HG02943 (cell line): ENCODE data around the gene CPPED1.

Experiments
- ATAC-seq: cut with Tn5 transposase; IDR thresholded peaks from one replicate; pipeline ENCODE4 v1.9.1; 2021; ENCODE audit warnings: mild to moderate bottlenecking, low read depth, moderate library complexity; ENCODE audit not compliant: unreplicated experiment

Gene CPPED1

DNA sequence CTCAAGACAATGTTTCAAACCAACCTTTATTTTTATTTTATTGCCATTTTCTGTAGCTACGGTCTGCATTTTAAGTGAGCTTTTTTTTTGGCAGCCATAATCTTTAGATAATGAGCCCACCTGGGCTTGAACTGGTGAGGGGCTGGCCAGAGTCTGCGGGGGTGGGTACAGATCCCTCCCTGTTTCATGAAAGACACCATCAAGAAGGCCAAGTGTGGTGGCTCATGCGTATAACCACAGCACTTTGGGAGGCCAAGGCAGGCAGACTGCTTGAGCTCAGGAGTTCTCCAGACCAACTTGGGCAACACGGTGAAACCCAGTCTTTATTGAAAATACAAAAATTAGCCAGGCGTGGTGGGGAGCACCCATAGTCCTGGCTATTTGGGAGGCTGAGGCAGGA, 113.7 kb downstream of the CPPED1 start:
- no peak for ATAC-seq

DNA sequence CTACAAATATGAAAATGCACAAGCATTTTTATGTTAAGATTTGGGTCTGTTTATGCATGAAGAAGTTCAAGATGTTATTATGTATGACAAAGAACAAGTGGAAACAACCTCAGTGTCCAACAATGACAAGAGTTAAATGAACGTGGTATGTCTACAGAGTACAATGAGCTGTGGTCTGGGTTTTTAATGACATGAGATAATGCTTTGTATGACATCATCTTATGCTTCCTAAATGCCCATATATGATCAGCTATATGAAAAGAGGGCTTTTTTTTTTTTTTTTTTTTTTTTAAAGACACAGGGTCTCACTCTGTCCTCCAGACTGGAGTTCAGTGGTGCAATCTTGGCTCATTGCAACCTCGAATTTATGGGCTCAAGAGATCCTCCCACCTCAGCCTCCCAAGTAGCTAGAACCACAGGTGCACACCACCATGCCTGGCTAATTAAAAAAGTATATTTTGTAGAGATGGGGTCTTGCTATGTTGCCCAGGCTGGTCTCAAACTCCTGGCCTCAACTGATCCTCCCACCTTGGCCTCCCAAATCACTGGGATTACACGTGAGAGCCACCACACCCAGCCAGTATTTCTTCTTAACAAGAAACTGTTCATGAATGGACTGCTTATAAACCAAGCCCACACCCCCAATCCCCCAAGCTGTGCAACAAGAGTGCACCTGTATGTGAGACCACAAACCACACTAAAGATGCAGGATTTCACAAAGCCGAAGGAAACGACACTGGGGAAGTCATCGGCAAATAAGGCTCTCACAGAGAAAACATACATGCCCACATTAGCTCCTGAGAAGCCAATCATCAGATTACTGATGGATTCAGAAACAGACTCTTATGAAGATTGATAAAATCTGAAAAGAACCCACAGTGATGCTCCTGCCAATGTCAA, 114.5 kb downstream of the CPPED1 start:
- ATAC-seq = no peak

DNA sequence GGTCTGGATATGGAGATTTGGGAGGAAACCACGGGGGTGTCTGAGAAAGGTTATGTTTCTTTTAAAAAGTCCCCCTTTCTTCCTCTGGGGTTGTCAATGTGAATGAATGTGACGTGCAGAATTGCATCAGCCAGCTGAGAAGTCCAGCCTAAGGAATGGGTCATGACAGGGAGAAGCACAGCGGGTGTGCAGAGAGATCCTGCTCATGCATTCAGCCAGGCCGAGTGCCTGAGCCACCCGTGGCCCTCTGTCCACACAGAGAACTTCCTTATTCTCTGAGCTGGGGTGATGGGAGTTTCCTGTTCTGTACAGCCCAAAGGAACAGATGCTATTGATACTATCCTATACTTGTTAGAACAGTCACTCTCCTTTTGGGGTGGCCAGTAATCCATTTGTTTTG, 117.9 kb downstream of the CPPED1 start:
- no peak for ATAC-seq

DNA sequence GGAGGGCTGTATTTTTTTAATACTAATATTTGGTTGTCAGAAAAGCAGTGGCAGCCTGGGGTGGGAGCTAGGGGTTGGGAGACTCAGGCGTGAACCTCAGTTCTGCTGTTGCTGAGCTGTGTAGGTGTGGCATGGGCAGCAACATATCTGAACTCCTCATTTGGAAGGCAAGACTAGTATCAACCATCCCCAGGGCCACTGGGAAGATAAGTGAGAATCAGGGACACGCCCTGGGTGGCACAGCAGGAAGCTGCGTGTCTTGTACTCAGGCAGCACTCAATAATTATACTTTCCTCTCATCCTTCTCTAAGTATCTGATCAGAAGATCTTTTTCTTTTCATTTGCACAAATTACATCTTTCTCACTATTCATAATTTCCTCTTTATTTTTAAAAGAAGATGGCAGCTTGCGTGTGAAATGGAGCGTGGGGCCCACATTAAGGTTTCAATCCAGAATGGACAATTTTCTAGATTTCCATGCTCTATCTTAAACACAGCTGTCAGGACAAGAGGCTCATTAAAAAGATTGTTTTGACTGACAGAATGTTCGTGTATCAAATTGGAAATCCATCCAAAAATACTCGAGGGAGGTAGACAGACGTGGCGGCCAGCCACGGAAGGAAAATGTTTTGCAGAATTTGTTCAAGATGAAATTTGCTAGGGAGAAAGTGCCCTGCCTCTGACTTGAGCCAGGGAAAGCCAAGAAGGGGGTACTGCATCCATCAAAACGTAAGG, 121.1 kb downstream of the CPPED1 start:
- ATAC-seq = no peak

DNA sequence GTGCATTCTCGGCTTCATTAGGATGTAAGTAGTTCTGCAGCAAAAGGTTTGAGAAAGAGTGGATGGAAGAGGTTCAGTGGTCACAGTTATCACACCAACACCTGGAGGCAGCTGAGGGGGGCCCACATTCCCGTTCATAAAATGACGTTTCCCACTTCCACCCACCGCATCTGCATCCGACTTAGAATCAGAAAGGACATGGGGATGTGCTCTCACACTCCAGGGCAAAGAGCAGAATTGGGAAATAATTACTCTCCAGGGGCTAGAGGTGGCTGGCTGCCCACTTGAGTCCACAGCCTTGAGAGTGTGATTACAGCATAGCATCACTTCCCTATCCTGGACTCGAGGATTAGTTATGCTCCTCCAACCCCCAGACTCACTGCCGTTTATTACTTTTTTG, 122.0 kb downstream of the CPPED1 start:
- ATAC-seq = no peak

DNA sequence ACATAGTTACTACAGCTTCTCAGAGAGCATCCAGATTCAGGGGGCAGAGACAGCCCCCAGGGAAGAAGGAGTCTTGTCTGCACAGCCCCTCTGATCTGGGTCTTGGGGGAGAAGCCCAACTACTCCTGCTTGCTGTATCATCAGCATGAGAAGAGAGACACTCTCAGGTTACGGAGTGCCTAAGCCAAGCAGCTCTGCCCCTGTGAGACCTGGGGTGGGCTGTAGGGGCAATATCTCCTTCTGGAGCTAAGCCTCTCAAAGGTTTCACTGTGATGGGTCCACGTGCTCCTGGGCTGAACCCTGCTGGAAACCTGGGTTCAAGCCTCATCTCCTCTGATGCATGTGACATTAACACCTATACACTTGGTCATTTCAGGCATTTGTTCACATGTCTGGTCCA, 123.2 kb downstream of the CPPED1 start:
- ATAC-seq = no peak

DNA sequence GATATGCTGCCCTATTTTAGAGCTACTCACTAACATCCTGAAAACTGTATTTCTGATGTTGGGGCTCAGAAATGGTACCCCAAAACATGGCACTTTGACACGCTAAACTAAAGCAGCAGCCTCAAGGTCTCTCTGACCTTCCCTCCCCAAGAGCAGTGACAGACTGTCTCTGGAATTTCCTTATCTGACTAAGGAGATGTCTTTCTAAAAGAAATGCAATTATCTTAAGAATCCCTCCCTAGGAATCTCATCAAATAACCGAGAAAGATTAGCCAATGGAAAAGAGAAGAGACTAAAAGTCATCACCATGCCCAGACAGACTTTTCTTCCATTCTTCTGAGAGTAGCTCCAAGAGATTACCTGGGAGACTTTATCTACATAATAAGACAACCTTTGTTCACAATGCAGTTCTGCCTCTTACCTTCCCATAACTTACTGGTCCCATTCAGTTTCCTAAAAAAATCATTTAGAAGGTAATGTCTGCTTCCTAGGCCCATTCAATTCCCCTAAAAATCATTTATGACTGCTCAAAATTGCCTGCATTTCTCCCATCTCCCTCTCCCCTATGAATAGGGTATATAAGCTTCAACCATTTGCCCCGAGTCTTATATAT, 123.9 kb downstream of the CPPED1 start:
- ATAC-seq = no peak

DNA sequence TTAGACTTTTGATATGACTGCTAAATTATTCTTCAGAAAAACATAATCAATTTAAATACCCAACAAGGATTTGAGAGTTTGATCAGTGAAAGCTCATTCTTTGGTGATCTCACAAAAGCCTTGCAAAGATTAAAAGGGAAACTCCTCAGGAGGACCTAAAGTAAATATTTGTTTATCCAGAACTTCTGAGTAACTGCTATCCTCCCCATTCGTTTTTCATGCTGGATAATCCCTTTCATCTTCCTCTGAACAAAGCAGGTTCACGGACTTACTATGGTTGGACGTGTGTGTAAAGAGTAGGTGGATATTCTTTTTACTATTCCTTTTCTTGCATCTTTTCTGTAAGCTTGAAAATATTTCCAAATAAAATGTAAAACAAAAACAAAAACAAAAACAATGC, 124.7 kb downstream of the CPPED1 start:
- ATAC-seq = no peak

DNA sequence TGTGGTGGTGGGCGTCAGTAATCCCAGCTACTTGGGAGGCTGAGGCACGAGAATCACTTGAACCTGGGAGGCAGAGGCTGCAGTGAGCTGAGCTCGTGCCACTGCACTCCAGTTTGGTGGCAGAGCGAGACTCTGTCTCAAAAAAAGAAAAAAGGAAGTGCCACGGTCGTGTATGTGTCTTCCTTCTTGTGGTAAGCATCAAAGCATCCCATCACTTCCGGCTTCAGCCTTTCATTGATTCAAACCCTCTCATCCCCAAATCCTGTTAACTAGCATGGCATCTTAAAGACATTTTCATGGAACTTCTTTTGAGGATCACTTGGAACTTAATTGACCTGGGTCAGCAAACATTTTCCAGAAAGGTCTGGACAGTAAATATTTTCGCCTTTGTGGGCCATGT, 126.2 kb downstream of the CPPED1 start:
- no peak for ATAC-seq

DNA sequence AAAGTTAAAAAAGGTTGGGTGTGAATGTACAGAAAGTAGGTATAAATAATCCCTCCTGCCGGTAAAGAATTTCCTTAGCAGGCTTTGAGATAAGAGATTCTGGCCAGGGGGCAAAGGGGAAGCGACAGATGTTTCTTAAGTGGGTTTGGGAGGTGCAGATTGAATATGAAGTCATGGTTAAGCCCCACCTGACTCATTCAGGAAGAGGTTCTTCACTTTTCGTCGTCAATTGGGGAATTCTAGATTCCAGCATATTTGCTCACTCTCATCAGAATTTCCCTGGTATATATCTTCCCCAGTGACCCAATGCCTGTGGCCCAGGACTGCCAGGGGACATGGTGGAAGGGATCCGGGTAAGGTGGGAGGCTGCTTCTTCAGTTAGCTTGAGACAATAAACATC, 127.8 kb downstream of the CPPED1 start:
- no peak for ATAC-seq

DNA sequence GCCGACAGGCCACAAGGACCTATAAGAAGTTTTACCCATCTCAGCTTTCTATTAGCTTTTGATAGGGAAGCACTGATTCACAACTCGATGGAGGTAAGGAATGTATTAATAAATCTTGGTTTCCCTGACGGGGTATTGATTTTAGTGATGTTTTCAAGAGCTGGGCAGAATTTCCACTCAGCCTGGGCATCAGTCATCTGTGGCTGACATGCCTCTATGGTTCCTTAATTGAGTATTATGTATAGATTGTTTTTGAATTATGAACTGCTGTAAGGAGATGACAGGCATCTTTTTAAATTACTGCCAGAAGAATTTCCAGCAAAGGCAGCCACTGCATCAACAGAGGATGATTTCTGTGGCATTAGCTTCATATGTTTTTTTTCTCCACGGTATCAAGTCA, 128.6 kb downstream of the CPPED1 start:
- no peak for ATAC-seq

DNA sequence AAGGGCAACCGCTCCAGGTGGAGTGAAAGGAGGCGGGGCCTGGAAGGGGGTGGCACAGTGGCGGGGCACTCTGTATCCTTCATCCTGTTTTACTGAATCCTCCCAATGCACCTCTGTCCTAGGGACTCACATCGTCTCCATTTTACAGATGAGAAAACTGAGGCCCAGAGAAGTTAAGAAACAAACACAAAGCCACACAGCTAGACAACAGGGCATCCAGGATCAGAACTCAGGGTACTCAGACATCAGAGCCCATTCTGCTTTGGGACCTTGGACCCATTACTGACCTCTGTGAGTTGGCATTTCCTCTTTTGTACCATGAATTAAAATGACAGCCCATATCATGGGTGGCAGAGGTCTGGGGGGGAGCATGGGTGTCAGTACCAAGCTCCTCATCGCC, 129.2 kb downstream of the CPPED1 start:
- ATAC-seq = no peak

DNA sequence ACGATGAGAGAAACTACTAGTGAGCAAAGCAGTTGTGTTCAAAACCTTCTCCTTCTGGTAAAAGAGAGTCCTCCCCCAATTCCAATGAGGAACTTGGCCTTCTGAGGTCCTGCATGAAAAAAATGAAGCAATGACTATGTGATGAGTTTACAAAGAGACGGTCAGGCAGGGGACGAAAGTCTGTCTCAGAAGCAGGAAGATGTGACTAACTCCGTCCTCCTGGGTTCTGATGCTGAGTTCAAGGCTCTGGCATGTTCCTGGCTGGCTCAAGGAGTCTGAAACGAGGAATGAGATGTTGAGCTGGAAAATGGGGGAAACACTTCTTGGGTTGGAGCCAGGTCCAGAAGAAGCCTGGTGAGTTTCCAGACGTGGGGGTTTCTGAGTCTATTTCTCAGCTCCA, 129.6 kb downstream of the CPPED1 start:
- ATAC-seq = no peak

DNA sequence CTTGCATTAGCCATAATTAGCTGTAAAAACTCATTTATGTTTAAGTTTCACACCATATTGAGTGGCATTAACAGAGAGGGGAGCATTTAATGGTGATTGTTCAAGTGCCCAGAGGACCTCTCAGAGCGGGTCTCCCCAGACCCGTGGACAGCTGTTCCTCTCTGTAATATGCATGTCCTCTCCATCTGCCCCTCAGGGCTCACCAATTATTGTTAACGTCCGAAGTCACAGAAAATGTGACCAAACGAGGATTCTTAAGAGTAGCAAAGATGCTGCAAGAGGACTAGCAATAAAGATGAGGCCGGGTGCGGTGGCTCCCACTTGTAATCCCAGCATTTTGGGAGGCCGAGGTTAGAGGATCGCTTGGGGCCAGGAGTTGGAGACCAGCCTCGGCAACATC, 130.2 kb downstream of the CPPED1 start:
- ATAC-seq = no peak

DNA sequence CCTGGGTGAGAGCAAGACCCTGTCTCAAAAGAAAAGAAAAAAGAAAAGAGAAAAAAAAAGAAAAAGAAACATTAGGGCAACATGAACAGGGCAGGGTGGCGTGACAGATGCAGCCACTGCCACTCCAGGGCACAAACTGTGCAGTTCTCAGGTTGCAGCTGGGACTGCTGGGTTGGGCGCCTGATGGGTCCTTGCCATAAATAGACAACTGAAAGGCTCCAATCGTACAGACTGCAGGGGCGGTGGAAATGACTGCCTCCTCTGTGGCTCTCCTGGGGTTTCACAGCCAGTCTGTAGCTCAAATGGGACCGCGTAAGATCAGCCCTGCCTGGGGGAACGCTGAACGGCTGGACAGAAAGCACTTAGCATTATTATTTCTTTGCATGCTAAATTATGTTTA, 130.7 kb downstream of the CPPED1 start:
- ATAC-seq = no peak

DNA sequence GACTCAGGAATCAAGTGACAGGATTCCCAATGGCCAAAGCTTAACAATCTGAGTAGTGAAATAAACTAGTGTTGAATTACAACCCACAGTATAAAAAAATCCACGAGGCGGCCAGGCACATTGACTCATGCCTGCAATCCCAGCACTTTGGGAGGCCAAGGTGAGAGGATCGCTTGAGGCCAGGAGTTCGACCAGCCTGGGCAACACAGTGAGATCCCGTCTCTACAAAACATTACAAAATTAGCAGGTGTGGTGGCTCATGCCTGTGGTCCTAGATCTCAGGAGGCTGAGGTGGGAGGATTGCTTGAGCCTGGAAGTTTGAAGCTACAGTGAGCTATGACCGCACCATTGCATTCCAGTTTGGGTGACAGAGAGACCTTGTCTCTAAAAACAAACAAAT, 133.8 kb downstream of the CPPED1 start:
- ATAC-seq = no peak

DNA sequence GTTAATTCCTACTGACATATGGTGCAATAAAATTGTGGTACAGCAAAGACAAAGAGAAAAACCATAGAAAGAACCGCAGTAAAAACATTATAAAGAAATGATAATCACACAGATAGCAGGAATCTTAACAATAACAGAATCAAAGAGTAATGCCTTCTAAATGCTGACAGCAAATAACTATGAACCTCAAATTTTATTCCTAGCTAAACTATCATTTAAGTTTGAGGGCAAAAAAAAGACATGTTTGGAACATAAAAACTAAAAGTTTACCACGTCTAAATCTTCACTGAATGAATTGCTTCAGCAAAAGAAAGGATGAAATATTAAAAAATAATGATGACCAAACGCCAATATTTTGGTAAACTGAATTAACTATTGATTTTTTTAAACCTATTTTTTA, 135.8 kb downstream of the CPPED1 start:
- no peak for ATAC-seq

DNA sequence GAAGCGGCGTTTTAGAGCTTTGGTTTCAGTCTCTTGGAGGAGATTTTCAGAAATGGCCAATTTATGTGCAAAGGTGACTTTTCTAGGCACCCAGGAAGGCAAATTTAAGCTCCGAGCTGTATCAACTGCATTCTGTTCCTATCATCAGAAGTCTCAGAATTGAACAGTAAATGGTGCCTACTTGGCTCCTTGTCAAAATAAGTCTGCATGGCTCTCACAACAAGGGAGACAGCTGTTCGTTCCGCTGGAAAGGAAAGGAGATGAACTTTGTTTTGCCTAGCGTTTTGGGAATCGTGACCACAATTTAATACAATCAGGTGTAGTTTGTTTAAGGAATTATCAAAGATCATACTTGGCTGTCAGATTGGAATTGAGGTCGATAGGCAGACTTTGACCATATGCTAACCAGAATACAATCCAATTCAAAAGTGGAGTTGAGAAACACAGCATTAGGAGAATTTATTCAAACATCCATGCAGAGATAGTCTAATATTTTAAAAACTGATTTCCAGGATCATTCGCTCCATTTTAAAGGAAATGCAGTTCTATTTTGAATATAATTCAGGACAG, 139.4 kb downstream of the CPPED1 start:
- no peak for ATAC-seq

DNA sequence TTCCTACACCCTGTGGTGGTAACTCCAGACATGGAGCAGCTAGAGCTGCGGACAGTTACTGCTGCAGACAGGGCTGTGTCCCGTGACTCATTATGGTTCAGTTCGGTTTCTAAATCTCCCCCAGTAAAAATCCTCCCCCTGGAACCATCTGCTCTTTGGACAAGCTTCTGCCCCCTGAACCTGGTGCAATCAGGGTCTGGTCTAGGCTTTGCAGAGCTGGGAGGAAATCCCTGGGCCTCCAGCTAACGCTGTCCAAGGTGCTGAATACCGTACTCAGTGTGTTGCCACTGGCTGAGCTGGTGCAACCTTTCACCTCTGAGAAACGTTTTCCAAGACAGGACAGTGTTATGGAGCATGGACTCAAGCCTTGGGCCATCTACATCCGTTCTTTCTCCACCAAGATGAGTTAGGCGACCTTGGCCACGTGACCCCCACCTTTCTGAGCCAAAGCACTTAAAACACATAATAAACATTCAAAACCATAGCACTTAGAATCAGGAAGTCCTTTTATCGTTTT, 142.0 kb downstream of the CPPED1 start:
- ATAC-seq = no peak

DNA sequence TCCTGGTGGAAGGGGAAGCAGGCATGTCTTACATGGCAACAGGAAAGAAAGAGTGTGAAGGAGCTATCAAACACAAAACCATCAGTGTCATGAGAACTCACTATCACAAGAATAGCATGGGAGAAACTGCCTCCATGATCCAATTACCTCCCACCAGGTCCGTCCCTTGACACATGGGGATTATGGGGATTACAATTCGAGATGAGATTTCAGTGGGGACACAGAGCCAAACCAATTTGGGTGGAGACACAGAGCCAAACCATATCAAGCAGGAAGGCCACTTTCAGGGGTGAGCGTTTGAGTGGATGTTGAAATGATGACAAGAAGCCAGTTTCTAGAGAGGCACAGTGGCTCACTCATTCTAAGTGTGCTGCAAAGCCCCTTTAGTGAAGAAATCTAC, 143.8 kb downstream of the CPPED1 start:
- ATAC-seq = no peak

DNA sequence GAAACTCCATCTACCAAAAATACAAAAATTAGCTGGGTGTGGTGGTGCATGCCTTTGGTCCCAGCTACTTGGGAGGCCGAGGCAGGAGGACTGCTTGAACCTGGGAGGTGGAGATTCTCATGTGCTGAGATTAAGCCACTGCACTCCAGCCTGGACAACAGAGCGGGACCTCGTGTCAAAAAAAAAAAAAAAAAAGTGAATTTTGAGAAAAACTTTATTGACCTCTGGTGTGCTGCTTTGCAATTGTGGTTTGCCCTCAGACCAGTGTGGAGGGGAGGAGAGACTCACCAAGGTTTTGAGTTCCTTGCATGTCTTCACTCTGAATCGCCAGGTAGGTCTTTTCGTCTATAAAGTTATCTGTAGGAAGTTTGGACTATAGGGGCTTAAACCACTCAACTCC, 145.2 kb downstream of the CPPED1 start:
- no peak for ATAC-seq
